Loucy (cell line): ENCODE data around the gene ZNHIT1.
A peak's percentile ranks its signal among the peaks of the same experiment; 100 is the strongest.

Source experiments
- H2AFZ ChIP-seq: fragments of 200-600 bp; sonication (generic); 2 replicates; pipeline ENCODE4 v1.6.0; 2016; ENCODE audit warnings: antibody characterized with exemption, mild to moderate bottlenecking, low read length, moderate library complexity
- H3F3A ChIP-seq: fragments of 200-600 bp; 2 replicates; pipeline ENCODE4 v1.6.0; 2016; ENCODE audit warnings: antibody characterized with exemption, low read depth, mild to moderate bottlenecking
- H3K27me3 ChIP-seq: fragments of 200-600 bp; sonication (generic); 2 replicates; pipeline ENCODE4 v1.6.1; 2014; ENCODE audit warnings: low read length, mild to moderate bottlenecking; ENCODE audit not compliant: insufficient read depth, poor library complexity, severe bottlenecking
- H3K36me3 ChIP-seq: fragments of 200-600 bp; sonication (generic); 2 replicates; pipeline ENCODE4 v1.6.1; 2016; ENCODE audit warnings: low read length; ENCODE audit not compliant: insufficient read depth
- H3K4me1 ChIP-seq: fragments of 200-600 bp; sonication (generic); 2 replicates; pipeline ENCODE4 v1.5.1; 2014; ENCODE audit warnings: low read length, mild to moderate bottlenecking; ENCODE audit not compliant: insufficient read depth, poor library complexity, severe bottlenecking
- H3K4me2 ChIP-seq: fragments of 200-600 bp; sonication (generic); 2 replicates; pipeline ENCODE4 v1.6.0; 2014; ENCODE audit warnings: antibody characterized with exemption, low read length, low read depth, mild to moderate bottlenecking; ENCODE audit not compliant: poor library complexity, severe bottlenecking
- H3K4me3 ChIP-seq: fragments of 200-600 bp; sonication (generic); 2 replicates; pipeline ENCODE4 v1.5.1; 2014; ENCODE audit warnings: low read length, mild to moderate bottlenecking, mixed read lengths; ENCODE audit not compliant: poor library complexity, severe bottlenecking
- H3K79me2 ChIP-seq: fragments of 200-600 bp; sonication (generic); 2 replicates; pipeline ENCODE4 v1.6.1; 2014; ENCODE audit warnings: low read length; ENCODE audit not compliant: insufficient read depth
- H3K9ac ChIP-seq: fragments of 200-600 bp; sonication (generic); 2 replicates; pipeline ENCODE4 v1.6.0; 2014; ENCODE audit warnings: mild to moderate bottlenecking, low read depth, low read length, moderate library complexity; ENCODE audit not compliant: poor library complexity, severe bottlenecking
- H3K9me2 ChIP-seq: fragments of 200-600 bp; sonication (generic); replicated peaks from 2 replicates; pipeline ENCODE4 v1.6.1; 2016; ENCODE audit warnings: low read depth, low read length, mixed read lengths
- H3K9me3 ChIP-seq: fragments of 200-600 bp; sonication (generic); 2 replicates; pipeline ENCODE4 v1.6.1; 2014; ENCODE audit warnings: mild to moderate bottlenecking, antibody characterized with exemption, low read length, low read depth; ENCODE audit not compliant: insufficient read depth
- H4K20me1 ChIP-seq: fragments of 200-600 bp; sonication (generic); 2 replicates; pipeline ENCODE4 v1.6.0; 2014; ENCODE audit warnings: antibody characterized with exemption, low read length, mild to moderate bottlenecking; ENCODE audit not compliant: insufficient read depth, poor library complexity, severe bottlenecking
- CTCF ChIP-seq: fragments of 200-600 bp; sonication (generic); conservative IDR thresholded peaks from 2 replicates; pipeline ENCODE4 v1.5.1; 2014; ENCODE audit warnings: mild to moderate bottlenecking, antibody characterized with exemption, low read length
- EZH2phosphoT487 ChIP-seq: fragments of 200-600 bp; IDR thresholded peaks from 2 replicates; pipeline ENCODE4 v1.6.1; 2018; ENCODE audit warnings: antibody characterized with exemption, mild to moderate bottlenecking, moderate library complexity, borderline replicate concordance

The ZNHIT1 gene

DNA sequence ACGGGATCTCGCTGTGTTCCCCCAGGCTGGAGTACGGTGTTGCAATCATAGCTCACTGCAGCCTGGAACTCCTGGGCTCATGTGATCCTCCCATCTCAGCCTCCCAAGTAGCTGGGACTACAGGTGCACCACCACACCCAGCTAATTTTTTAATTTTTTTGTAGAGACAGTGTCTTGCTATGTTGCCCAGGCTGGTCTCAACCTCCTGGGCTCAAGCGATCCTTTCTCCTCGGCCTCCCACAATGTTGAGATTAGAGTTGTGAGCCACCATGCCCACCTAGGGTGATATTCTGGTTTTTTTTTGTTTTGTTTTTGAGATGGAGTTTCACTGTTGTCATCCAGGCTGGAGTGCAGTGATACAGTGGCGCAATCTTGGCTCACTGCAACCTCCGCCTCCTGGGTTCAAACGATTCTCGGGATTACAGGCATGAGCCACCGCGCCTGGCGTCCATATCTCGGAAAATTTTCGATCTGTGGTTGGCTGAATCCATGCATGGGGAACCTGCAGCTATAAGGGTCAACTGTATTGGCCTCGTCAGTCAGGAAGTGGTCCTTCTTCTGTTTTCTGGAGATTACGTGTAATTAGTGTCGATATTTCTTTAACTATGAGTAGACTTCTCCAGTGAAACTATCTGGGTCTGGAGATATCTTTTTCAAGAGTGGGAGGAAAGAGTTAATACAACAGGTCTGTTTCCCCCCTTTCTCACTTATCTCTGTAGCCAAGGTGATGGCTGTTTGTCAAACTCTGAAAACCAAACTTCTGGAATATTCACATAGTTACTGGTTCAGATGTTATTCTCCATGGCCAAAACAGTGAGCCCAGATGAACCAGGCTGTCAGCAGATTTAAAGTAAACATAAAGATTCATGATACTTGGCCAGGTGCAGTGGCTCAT lies 47.9 kb downstream of the ZNHIT1 start:
- no peak overlapping the region for H3K4me2 ChIP-seq
- H3K79me2 ChIP-seq, result no peaks in the 10 kb centered on the region
- H3F3A ChIP-seq, result no peaks in the 10 kb centered on the region
- no peak overlapping the region for H3K4me3 ChIP-seq
- TF ChIP-seq EZH2phosphoT487, result no peak
- TF ChIP-seq CTCF, result no peak
- H3K9me3 ChIP-seq, result no peaks in the 10 kb centered on the region
- no peak overlapping the region for H3K9ac ChIP-seq
- H4K20me1 ChIP-seq, result no peaks in the 10 kb centered on the region
- no peaks in the 10 kb centered on the region for H3K4me1 ChIP-seq
- no peaks in the 10 kb centered on the region for H3K27me3 ChIP-seq
- no peaks in the 10 kb centered on the region for H3K9me2 ChIP-seq
- H3K36me3 ChIP-seq, result no peaks in the 10 kb centered on the region
- peak overlapping the region; percentile 19; the same call in 1 of the 2 replicates for H2AFZ ChIP-seq

- H3K9ac ChIP-seq, result no peak overlapping the region
- no peaks in the 10 kb centered on the region for H3K4me1 ChIP-seq
- no peaks in the 10 kb centered on the region for H3K36me3 ChIP-seq
- H2AFZ ChIP-seq, result no peak overlapping the region
- no peaks in the 10 kb centered on the region for H3K9me2 ChIP-seq
- no peak overlapping the region for H3K4me2 ChIP-seq
- no peaks in the 10 kb centered on the region for H4K20me1 ChIP-seq
- no peaks in the 10 kb centered on the region for H3F3A ChIP-seq
- no peaks in the 10 kb centered on the region for H3K9me3 ChIP-seq
- H3K79me2 ChIP-seq, result no peaks in the 10 kb centered on the region
- H3K27me3 ChIP-seq, result no peaks in the 10 kb centered on the region
- TF ChIP-seq CTCF (no peak), EZH2phosphoT487 (no peak)
- H3K4me3 ChIP-seq, result no peak overlapping the region
Observed at GRCh38 chr7:101269664-101270063, 51.7 kb downstream of the ZNHIT1 start.

DNA sequence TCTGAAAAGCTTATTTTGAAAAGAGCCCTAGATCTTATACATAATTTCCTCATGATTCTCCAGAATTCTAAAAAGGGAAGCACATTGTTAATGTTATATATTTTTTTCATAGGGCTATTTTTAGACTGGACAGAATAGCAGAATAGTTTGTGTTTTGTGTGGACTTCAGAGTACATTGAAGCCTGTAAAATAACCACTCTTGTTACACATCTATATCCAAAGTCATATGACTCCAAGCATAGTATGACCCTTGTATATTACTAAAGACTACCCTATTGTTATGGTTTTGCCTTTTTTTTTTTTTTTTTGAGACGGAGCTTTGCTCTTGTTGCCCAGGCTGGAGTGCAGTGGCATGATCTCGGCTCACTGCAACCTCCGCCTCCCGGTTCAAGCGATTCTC lies 53.1 kb downstream of the ZNHIT1 start:
- no peak overlapping the region for H3K4me2 ChIP-seq
- no peaks in the 10 kb centered on the region for H3K9me2 ChIP-seq
- no peak overlapping the region for H3K4me3 ChIP-seq
- no peak for TF ChIP-seq CTCF
- no peak for TF ChIP-seq EZH2phosphoT487
- H3F3A ChIP-seq, result no peaks in the 10 kb centered on the region
- no peaks in the 10 kb centered on the region for H3K36me3 ChIP-seq
- H3K9ac ChIP-seq, result no peak overlapping the region
- no peaks in the 10 kb centered on the region for H3K9me3 ChIP-seq
- H4K20me1 ChIP-seq, result no peaks in the 10 kb centered on the region
- H3K79me2 ChIP-seq, result no peaks in the 10 kb centered on the region
- H2AFZ ChIP-seq, result no peak overlapping the region
- H3K27me3 ChIP-seq, result no peaks in the 10 kb centered on the region
- H3K4me1 ChIP-seq, result no peaks in the 10 kb centered on the region
